GM21723 (cell line): ENCODE data around the gene ZBTB39.
A peak's percentile ranks its signal among the peaks of the same experiment; 100 is the strongest.
"Not testable (repeated sequence)": the region's sequence is repeated elsewhere in the genome, so short reads cannot be mapped to it uniquely, and the experiment has no call there.

Source experiments
- ATAC-seq: cut with Tn5 transposase; IDR thresholded peaks from one replicate; pipeline ENCODE4 v1.9.1; 2021; ENCODE audit warnings: mild to moderate bottlenecking, moderate library complexity; ENCODE audit not compliant: unreplicated experiment

The ZBTB39 gene

GRCh38 chr12:57001448-57001906 lies 4.9 kb downstream of the ZBTB39 start:
- ATAC-seq = no peak

- no peak for ATAC-seq
Observed at GRCh38 chr12:57000393-57000792, 6.0 kb downstream of the ZBTB39 start.

GRCh38 chr12:56999456-56999855 lies 6.9 kb downstream of the ZBTB39 start:
- ATAC-seq = no peak

- peak; percentile 85 for ATAC-seq
Observed at GRCh38 chr12:56998981-56999380, 7.4 kb downstream of the ZBTB39 start.

- ATAC-seq = no peak
Observed at GRCh38 chr12:56998316-56998715, 8.0 kb downstream of the ZBTB39 start.

- no peak for ATAC-seq
Observed at GRCh38 chr12:56996793-56997545, 9.4 kb downstream of the ZBTB39 start.

DNA sequence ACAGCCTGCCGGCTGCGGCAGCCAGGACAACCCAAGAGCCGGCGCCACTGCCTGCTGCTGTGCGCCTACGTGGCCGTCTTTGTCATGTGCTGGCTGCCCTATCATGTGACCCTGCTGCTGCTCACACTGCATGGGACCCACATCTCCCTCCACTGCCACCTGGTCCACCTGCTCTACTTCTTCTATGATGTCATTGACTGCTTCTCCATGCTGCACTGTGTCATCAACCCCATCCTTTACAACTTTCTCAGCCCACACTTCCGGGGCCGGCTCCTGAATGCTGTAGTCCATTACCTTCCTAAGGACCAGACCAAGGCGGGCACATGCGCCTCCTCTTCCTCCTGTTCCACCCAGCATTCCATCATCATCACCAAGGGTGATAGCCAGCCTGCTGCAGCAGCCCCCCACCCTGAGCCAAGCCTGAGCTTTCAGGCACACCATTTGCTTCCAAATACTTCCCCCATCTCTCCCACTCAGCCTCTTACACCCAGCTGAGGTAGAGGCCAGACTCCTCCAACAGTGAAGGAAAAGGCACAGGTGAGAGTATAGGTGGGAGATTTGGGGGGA lies 10.3 kb downstream of the ZBTB39 start:
- no peak for ATAC-seq

DNA sequence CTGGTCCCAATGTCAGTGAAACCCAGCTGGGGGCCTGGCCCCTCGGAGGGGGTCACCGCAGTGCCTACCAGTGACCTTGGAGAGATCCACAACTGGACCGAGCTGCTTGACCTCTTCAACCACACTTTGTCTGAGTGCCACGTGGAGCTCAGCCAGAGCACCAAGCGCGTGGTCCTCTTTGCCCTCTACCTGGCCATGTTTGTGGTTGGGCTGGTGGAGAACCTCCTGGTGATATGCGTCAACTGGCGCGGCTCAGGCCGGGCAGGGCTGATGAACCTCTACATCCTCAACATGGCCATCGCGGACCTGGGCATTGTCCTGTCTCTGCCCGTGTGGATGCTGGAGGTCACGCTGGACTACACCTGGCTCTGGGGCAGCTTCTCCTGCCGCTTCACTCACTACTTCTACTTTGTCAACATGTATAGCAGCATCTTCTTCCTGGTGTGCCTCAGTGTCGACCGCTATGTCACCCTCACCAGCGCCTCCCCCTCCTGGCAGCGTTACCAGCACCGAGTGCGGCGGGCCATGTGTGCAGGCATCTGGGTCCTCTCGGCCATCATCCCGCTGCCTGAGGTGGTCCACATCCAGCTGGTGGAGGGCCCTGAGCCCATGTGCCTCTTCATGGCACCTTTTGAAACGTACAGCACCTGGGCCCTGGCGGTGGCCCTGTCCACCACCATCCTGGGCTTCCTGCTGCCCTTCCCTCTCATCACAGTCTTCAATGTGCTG lies 11.0 kb downstream of the ZBTB39 start:
- no peak for ATAC-seq

DNA sequence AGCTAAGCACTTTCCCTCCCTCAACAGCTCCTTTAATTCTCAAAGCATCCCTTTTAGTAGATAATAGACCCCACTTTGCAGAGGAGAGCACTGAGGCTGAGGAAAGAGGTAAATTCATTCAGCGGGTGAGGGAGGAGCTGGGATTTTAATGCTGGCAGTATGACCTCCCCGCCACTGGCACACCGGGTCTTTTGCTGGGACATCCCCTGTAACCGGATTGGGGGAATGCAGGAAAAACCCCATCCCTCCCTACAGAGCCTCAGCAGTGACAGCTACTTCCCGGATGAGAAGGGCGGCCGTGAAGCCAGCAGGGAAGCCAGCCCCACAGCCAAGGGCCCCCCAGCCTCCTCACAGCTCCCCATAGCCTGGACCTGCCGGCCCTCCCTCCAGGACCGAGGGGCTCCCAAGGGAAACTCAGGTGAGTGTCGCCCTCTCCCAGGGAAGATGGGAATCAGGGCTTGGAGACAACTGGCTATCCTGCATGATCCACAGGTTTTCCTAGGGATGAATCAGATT lies 12.1 kb downstream of the ZBTB39 start:
- ATAC-seq = no peak

DNA sequence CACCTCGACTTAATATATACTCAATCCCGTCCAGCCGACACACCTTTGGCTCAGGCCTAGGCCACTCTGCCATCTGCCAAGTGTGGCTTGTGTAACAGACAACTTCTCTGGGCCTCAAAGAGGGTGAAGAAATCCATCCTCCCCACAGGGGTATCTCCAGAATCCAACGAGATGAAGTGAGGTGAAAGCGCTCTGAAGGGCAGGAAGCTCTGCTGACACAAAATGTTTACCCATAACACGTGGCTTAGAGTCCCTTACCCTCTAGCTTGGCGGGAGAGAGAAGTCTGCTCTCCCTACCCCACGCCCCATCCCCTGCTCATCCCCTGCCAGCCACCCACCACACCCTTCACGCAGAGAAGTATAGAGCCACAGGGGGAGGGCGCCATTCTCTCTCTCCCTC lies 13.0 kb downstream of the ZBTB39 start:
- ATAC-seq = no peak

DNA sequence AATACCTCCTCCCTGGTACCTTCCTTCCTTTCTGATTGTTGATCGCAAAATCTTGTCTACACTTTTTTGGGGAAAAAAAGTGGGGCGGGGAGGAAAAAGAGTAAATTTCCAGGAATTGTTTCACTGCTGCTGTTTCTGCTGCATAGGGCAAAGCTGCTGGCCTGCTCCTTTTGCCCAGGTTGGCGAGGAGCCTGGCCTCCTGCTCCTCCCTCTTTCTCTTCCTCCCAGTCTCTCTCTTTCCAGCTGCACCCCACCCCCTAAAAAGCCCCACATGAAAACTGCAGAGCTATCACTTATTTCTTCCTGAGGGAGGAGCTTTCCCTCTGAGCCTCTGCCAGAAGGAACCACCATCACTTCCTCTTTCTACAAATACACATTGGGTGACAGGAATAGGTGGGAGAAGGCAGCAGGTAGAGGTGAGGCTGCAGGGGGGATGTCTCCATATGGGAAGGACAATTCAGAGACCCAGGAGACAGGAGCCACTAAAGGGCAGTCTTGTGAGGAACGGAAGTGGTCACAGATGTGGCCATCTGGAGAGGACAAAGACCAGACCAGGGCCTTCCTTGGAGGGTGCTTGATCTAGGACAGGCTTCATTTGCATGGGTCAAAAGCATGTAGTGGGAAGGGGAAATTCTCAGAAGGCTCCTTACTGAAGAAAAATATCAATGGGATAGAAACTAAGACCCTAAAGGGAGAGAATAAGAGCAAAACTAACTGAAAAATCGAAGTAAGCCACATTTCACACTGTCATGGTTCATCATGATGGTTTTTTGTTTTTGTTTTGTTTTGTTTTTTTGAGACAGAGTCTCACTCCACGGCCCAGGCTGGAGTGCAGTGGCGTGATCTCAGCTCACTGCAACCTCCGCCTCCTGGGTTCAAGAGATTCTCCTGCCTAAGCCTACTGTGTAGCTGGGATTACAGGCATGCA lies 14.8 kb downstream of the ZBTB39 start:
- no peak for ATAC-seq

DNA sequence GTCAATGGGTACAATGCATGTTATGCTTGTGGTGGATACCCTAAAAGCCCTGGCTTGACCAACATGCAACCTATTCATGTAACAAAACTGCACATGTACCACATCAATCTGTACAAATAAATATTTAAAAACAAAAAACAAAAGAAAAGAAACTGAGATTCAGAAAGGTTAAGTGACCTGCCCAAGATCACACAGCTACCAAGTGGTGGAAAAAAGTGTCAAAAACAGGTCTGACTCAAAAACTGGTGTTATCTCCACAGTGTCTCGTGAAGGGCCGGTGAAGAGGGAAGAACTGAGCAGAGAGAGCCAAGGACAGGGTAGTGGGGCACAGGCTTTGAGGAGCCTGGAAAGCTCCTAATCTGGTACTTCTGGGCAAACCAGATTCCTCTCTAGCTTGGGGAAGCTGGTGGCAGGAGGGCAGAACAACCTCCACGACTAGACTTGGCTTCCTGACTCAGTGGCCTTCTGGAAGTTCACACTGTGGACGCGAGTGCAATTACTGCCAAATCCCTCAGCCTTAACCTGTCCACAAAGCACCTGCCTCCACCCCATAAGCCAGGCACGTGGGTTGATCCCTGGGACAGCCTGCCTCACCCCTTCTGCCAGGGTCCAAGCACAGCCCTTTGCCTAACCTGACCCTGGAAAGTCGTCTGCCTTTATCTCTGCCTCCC lies 15.6 kb downstream of the ZBTB39 start:
- ATAC-seq = no peak

DNA sequence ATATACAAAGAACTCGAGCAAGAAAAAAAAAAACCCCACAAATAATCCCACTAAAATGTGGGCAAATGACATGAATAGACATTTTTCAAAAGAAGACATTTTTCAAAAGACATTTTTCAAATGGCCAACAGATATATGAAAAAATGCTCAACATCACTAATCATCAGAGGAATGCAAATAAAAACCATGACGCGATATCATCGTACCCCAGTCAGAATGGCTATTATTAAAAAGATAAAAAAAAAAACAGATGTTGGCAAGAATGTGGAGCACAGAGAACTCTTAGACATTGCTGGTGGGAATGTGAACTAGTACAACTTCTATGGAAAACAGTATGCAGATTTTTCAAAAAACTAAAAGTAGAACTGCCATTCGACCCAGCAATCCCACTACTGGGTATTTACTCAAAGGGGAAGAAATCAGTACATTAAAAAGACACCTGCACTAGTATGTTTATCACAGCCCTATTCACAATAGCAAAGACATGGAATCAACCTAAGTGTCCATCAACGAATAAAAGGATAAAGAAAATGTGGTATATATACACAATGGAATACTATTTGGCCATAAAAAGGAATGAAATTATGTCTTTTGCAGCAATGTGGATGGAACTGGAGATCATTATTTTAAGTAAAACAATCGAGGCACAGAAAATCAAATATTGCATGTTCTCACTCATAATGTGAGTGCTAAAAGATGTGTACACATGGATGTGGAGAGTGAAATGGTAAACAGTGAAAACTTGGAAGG lies 16.3 kb downstream of the ZBTB39 start:
- ATAC-seq = no peak

GRCh38 chr12:56988207-56988739 lies 18.1 kb downstream of the ZBTB39 start:
- no peak for ATAC-seq

DNA sequence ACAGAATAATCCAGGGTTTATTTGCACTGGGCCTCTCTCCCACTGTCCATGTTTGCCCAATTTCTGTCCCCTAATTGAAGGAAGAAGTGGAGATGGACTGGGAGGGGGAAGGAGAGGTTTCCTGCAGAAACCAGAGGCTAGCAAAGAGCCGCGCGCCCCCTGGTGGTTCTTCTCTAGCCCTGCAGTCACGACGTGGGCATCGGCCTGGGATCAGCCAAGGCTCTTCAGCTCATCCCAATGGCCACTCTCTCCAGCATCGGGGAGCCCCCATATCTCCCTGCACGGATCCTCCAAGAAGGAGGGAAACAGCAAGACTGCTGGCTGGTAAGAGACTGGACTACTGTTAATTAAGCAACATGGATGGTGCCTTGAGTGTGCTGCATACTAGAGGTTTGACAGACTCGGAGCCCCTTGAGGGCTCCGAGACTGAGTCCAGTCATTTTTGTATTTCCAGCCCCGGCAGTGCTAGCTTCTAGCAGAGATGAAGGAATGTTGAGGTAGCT lies 18.7 kb downstream of the ZBTB39 start:
- no peak for ATAC-seq

GRCh38 chr12:56987011-56987410 lies 19.3 kb downstream of the ZBTB39 start:
- ATAC-seq = no peak

- ATAC-seq = not testable (repeated sequence)
Observed at GRCh38 chr12:56985714-56986113, 20.6 kb downstream of the ZBTB39 start.

DNA sequence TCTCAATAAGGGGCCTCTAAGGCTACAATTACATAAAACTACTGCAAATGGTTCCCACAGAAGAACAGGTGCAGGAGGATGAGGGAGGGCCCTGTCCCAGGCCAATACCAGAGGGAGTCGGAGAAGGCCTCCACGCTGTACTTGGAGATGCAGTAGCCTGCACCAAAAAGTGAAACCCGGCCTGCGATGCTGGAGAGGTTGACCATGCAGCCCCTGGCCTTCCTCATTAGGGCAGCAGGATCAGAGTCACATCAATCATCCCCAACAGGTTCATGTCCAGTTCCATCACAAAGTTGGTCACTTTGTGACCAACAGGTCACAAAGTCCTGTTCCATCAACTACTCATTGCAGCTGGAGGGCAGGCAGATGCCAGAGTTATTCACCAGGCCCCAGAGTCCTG lies 23.0 kb downstream of the ZBTB39 start:
- no peak for ATAC-seq
